ENCODE data around the gene PCGF3.
"Not testable (repeated sequence)": the region's sequence is repeated elsewhere in the genome, so short reads cannot be mapped to it uniquely, and the experiment has no call there.

The PCGF3 gene

GRCh38 chr4:734951-735350 is 29.3 kb downstream of the PCGF3 start:
- TF ChIP-seq ISL1 (CRISPR knock-in tag; IDR thresholded peaks at IDR 0.05) (no peak), ARNTL (CRISPR knock-in tag; IDR thresholded peaks at IDR 0.05; ENCODE audit: borderline replicate concordance, low read depth) (no peak), BACH2 (CRISPR knock-in tag; IDR thresholded peaks at IDR 0.05; ENCODE audit: borderline replicate concordance) (no peak), CSDC2 (CRISPR knock-in tag; IDR thresholded peaks at IDR 0.05) (no peak), SNAI2 (CRISPR knock-in tag; IDR thresholded peaks at IDR 0.05) (no peak), ZC3H10 (CRISPR knock-in tag; IDR thresholded peaks at IDR 0.05) (no peak), TSHZ2 (CRISPR knock-in tag; IDR thresholded peaks at IDR 0.05) (no peak), ZNF565 (CRISPR knock-in tag; conservative IDR thresholded peaks at IDR 0.05; ENCODE audit: low read depth) (no peak), TOX (CRISPR knock-in tag; IDR thresholded peaks at IDR 0.05; ENCODE audit: borderline replicate concordance) (no peak), ESRRG (CRISPR knock-in tag; IDR thresholded peaks at IDR 0.05) (no peak), CREB5 (CRISPR knock-in tag; IDR thresholded peaks at IDR 0.05; ENCODE audit: low read depth) (no peak), OSR1 (CRISPR knock-in tag; IDR thresholded peaks at IDR 0.05) (no peak), ZNF8 (CRISPR knock-in tag; IDR thresholded peaks at IDR 0.05) (no peak), TCF4 (CRISPR knock-in tag; IDR thresholded peaks at IDR 0.05; ENCODE audit: borderline replicate concordance) (no peak), ZFP3 (CRISPR knock-in tag; IDR thresholded peaks at IDR 0.05) (no peak), ZFP30 (CRISPR knock-in tag; IDR thresholded peaks at IDR 0.05) (no peak)
- TF ChIP-seq, protein P1, sequence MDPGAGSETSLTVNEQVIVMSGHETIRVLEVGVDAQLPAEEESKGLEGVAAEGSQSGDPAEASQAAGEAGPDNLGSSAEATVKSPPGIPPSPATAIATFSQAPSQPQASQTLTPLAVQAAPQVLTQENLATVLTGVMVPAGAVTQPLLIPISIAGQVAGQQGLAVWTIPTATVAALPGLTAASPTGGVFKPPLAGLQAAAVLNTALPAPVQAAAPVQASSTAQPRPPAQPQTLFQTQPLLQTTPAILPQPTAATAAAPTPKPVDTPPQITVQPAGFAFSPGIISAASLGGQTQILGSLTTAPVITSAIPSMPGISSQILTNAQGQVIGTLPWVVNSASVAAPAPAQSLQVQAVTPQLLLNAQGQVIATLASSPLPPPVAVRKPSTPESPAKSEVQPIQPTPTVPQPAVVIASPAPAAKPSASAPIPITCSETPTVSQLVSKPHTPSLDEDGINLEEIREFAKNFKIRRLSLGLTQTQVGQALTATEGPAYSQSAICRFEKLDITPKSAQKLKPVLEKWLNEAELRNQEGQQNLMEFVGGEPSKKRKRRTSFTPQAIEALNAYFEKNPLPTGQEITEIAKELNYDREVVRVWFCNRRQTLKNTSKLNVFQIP (CRISPR knock-in tag; IDR thresholded peaks at IDR 0.05; ENCODE audit: borderline replicate concordance, low read depth): no peak
- ATAC-seq: no peak

GRCh38 chr4:735583-735982 is 30.0 kb downstream of the PCGF3 start:
- ATAC-seq: no peak
- TF ChIP-seq ZNF70 (CRISPR knock-in tag; IDR thresholded peaks at IDR 0.05) (no peak), ZC3H10 (CRISPR knock-in tag; IDR thresholded peaks at IDR 0.05) (no peak), ZFP30 (CRISPR knock-in tag; IDR thresholded peaks at IDR 0.05) (no peak), PATZ1 (CRISPR knock-in tag; IDR thresholded peaks at IDR 0.05; ENCODE audit: borderline replicate concordance) (no peak), PPARA (CRISPR knock-in tag; IDR thresholded peaks at IDR 0.05; ENCODE audit: borderline replicate concordance) (no peak), ESRRG (CRISPR knock-in tag; IDR thresholded peaks at IDR 0.05) (no peak), GLIS3 (CRISPR knock-in tag; IDR thresholded peaks at IDR 0.05) (no peak), CREB5 (CRISPR knock-in tag; IDR thresholded peaks at IDR 0.05; ENCODE audit: low read depth) (no peak)

DNA sequence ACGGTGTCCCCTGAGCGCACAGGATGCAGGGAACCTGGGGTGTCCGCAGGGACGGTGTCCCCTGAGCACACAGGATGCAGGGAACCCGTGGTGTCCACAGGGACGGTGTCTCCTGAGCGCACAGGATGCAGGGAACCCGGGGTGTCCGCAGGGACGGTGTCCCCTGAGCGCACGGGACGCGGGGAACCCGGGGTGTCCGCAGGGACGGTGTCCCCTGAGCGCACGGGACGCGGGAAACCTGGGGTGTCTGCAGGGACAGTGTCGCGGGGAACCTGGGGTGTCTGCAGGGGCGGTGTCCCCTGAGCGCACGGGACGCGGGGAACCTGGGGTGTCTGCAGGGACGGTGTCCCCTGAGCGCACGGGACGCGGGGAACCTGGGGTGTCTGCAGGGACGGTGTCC is 30.9 kb downstream of the PCGF3 start:
- not testable (repeated sequence) for ATAC-seq

Data from SK-N-SH treated with all-trans-retinoic acid at 6 μM for 48 hours (cell line).